SU-DHL-6 (cell line): Measurements from ENCODE around the gene GRIK1.

Source experiments
- H2AFZ ChIP-seq: fragments of 200-600 bp; sonication (generic); 2 replicates; pipeline ENCODE4 v1.6.1; 2014; ENCODE audit warnings: low read depth, mild to moderate bottlenecking, moderate library complexity, mixed read lengths, antibody characterized with exemption, low read length; ENCODE audit not compliant: severe bottlenecking
- H3F3A ChIP-seq: fragments of 200-600 bp; shearing (Covaris generic); 2 replicates; pipeline ENCODE4 v1.6.0; 2016; ENCODE audit warnings: antibody characterized with exemption, mild to moderate bottlenecking; ENCODE audit not compliant: insufficient read depth
- H3K27ac ChIP-seq: fragments of 200-600 bp; sonication (generic); 2 replicates; pipeline ENCODE4 v1.5.1; 2016; ENCODE audit warnings: low read depth, mild to moderate bottlenecking, low read length, moderate library complexity, mixed read lengths
- H3K27me3 ChIP-seq: fragments of 200-600 bp; sonication (generic), shearing (Covaris generic); 2 replicates; pipeline ENCODE4 v1.6.0; 2014; ENCODE audit warnings: mild to moderate bottlenecking, low read length
- H3K36me3 ChIP-seq: fragments of 200-600 bp; sonication (generic); 2 replicates; pipeline ENCODE4 v1.6.1; 2014; ENCODE audit warnings: mild to moderate bottlenecking, low read length, mixed read lengths
- H3K4me2 ChIP-seq: fragments of 300-600, 200-600 bp; shearing (Covaris generic), sonication (generic); 2 replicates; pipeline ENCODE4 v1.6.0; 2014; ENCODE audit warnings: low read length, low read depth, mild to moderate bottlenecking; ENCODE audit not compliant: poor library complexity, severe bottlenecking
- H3K4me3 ChIP-seq: fragments of 200-600 bp; sonication (generic); 2 replicates; pipeline ENCODE4 v1.5.1; 2014; ENCODE audit warnings: antibody characterized with exemption, low read length, mild to moderate bottlenecking, mixed read lengths; ENCODE audit not compliant: insufficient read depth, poor library complexity, severe bottlenecking
- H3K79me2 ChIP-seq: fragments of 200-600 bp; sonication (generic); 2 replicates; pipeline ENCODE4 v1.6.1; 2014; ENCODE audit warnings: mild to moderate bottlenecking, low read length, moderate library complexity; ENCODE audit not compliant: insufficient read depth
- H3K9ac ChIP-seq: fragments of 200-600 bp; sonication (generic); 2 replicates; pipeline ENCODE4 v1.7.0; 2014; ENCODE audit warnings: mild to moderate bottlenecking, low read length
- H3K9me2 ChIP-seq: fragments of 200-600 bp; sonication (generic); replicated peaks from 2 replicates; pipeline ENCODE4 v1.6.1; 2014; ENCODE audit warnings: low read length; ENCODE audit not compliant: insufficient read depth
- H3K9me3 ChIP-seq: fragments of 200-600 bp; sonication (generic); 2 replicates; pipeline ENCODE4 v1.6.1; 2014; ENCODE audit warnings: low read length, mixed read lengths; ENCODE audit not compliant: insufficient read depth
- H4K20me1 ChIP-seq: fragments of 200-600 bp; sonication (generic); 2 replicates; pipeline ENCODE4 v1.6.1; 2014; ENCODE audit warnings: low read depth, mild to moderate bottlenecking, antibody characterized with exemption, low read length, moderate library complexity, mixed read lengths
- EZH2phosphoT487 ChIP-seq: fragments of 200-600 bp; sonication (generic), shearing (Covaris generic); conservative IDR thresholded peaks from 2 replicates; pipeline ENCODE4 v1.6.1; 2018; ENCODE audit warnings: mild to moderate bottlenecking, antibody characterized with exemption, low read length, moderate library complexity, mixed read lengths
- TF ChIP-seq, protein P1 (sequence below): fragments of 200-600 bp; sonication (generic); IDR thresholded peaks from one replicate; pipeline ENCODE4 v1.5.1; 2017; ENCODE audit warnings: antibody characterized with exemption, mild to moderate bottlenecking, low read length, moderate library complexity; ENCODE audit not compliant: insufficient read depth, poor library complexity, severe bottlenecking

The GRIK1 gene

DNA sequence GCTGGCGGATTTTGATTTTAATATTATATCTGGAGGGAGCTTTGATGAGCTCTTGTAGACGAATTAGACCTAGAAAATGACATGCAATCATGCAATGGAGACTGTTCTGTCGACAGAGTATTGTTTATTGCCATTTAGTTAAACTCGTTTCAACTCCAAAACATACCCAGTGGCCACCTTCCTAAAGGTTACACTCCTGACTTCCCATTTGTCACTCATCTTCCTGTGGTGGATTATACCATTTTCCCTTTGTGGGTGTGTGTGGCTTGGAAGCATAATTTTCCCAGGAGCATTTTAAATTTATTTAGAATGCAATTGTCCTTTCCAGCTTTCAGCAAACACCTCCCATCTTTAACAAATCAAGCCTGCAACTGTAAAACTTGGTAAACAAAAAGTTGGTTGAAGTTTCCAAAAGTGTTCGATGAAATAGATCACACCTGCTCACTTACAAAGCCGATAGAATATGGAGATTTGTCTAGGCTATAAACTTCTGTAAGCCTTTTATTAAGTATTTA is 266.6 kb downstream of the GRIK1 start:
- Histone ChIP-seq H3F3A (no peaks in the 10 kb centered on the region), H3K27me3 (no peaks in the 10 kb centered on the region), H2AFZ (no peak overlapping the region), H3K9me2 (no peaks in the 10 kb centered on the region), H3K79me2 (no peaks in the 10 kb centered on the region), H3K9ac (no peak overlapping the region), H3K36me3 (no peaks in the 10 kb centered on the region), H3K4me3 (no peak overlapping the region), H4K20me1 (no peaks in the 10 kb centered on the region), H3K4me2 (no peak overlapping the region), H3K27ac (no peak overlapping the region), H3K9me3 (no peaks in the 10 kb centered on the region)
- no peak for TF ChIP-seq EZH2phosphoT487
- TF ChIP-seq, protein P1, sequence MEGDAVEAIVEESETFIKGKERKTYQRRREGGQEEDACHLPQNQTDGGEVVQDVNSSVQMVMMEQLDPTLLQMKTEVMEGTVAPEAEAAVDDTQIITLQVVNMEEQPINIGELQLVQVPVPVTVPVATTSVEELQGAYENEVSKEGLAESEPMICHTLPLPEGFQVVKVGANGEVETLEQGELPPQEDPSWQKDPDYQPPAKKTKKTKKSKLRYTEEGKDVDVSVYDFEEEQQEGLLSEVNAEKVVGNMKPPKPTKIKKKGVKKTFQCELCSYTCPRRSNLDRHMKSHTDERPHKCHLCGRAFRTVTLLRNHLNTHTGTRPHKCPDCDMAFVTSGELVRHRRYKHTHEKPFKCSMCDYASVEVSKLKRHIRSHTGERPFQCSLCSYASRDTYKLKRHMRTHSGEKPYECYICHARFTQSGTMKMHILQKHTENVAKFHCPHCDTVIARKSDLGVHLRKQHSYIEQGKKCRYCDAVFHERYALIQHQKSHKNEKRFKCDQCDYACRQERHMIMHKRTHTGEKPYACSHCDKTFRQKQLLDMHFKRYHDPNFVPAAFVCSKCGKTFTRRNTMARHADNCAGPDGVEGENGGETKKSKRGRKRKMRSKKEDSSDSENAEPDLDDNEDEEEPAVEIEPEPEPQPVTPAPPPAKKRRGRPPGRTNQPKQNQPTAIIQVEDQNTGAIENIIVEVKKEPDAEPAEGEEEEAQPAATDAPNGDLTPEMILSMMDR = no peak

DNA sequence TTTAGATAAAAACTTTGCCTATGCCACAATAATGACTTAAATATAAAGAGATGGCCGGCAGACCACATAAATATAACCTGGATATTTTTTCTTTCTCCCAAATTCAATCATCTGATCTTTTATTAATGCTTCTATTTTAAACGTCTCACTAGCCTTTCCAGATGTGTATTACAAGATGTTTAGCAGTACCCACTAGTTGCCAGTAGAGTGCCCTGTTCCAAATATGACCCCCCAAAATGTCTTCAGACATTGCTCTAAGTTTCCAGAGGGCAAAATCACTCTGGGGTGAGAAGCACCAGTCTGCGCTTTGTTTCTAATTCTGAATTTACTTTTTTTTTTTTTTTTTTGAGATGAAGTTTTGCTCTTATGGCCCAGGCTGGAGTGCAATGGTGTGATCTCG is 268.1 kb downstream of the GRIK1 start:
- H3K4me2 ChIP-seq = no peak overlapping the region
- H3K9me2 ChIP-seq = no peaks in the 10 kb centered on the region
- H3K4me3 ChIP-seq = no peak overlapping the region
- no peaks in the 10 kb centered on the region for H3K79me2 ChIP-seq
- no peaks in the 10 kb centered on the region for H3K36me3 ChIP-seq
- H3K27me3 ChIP-seq = no peaks in the 10 kb centered on the region
- H3K9me3 ChIP-seq = no peaks in the 10 kb centered on the region
- no peaks in the 10 kb centered on the region for H4K20me1 ChIP-seq
- H2AFZ ChIP-seq = no peak overlapping the region
- TF ChIP-seq EZH2phosphoT487 = no peak
- TF ChIP-seq, protein P1 = no peak
- no peak overlapping the region for H3K9ac ChIP-seq
- no peaks in the 10 kb centered on the region for H3F3A ChIP-seq
- no peak overlapping the region for H3K27ac ChIP-seq

DNA sequence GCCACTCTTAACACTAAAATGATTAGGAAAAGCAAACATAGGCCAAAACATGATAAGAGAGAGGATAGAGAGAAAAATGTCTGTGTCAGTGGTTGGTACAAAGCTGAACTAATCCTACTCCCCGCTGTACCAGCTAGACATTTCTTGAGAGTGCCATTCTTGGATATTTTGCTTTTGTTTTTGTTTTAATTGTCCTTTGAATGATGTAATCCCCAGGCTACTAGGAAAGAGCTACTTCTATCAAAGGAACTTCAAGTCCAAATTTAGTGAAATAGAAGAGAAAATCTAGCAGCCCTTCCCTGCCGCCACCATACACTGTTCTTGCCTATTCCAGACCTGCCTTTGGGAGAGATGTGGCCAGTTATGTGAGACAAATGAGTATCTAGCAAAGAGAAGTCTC is 269.6 kb downstream of the GRIK1 start:
- H3K9me2 ChIP-seq = no peaks in the 10 kb centered on the region
- H3K36me3 ChIP-seq = no peaks in the 10 kb centered on the region
- no peaks in the 10 kb centered on the region for H3F3A ChIP-seq
- no peaks in the 10 kb centered on the region for H4K20me1 ChIP-seq
- no peak overlapping the region for H3K4me2 ChIP-seq
- H3K27me3 ChIP-seq = no peaks in the 10 kb centered on the region
- H3K27ac ChIP-seq = no peak overlapping the region
- H3K4me3 ChIP-seq = no peak overlapping the region
- H3K9ac ChIP-seq = no peak overlapping the region
- no peaks in the 10 kb centered on the region for H3K9me3 ChIP-seq
- H2AFZ ChIP-seq = no peak overlapping the region
- TF ChIP-seq, protein P1 = no peak
- TF ChIP-seq EZH2phosphoT487 = no peak
- no peaks in the 10 kb centered on the region for H3K79me2 ChIP-seq

DNA sequence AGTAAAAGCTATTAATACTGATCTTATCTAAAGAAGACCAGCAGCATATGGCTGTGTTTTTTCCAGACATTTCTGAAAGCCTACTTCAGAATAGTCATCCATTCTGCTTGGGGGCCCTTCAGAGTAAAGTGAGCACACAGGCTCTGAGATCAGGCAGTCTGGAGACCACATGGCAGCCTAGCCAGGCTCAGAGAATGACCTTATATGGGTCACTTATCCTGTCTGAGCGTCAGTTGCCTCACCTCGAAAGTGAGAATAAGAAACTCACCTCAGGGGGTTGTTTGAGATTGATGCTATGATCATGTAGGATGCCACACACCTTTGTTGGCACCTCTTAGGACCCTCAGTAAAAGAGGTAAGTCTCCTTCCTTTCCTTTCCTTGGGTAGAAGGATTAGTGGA is 270.4 kb downstream of the GRIK1 start:
- no peaks in the 10 kb centered on the region for H3K27me3 ChIP-seq
- no peak overlapping the region for H3K4me3 ChIP-seq
- no peak overlapping the region for H3K27ac ChIP-seq
- no peak overlapping the region for H3K9ac ChIP-seq
- no peak for TF ChIP-seq EZH2phosphoT487
- TF ChIP-seq, protein P1 = no peak
- H3K4me2 ChIP-seq = no peak overlapping the region
- H2AFZ ChIP-seq = no peak overlapping the region
- no peaks in the 10 kb centered on the region for H4K20me1 ChIP-seq
- H3K79me2 ChIP-seq = no peaks in the 10 kb centered on the region
- H3F3A ChIP-seq = no peaks in the 10 kb centered on the region
- no peaks in the 10 kb centered on the region for H3K36me3 ChIP-seq
- H3K9me2 ChIP-seq = no peaks in the 10 kb centered on the region
- no peaks in the 10 kb centered on the region for H3K9me3 ChIP-seq
